GM18907 (cell line): ENCODE results near the gene CALHM3.

Source experiments
- ATAC-seq: cut with Tn5 transposase; IDR thresholded peaks from one replicate; pipeline ENCODE4 v1.9.1; 2021; ENCODE audit warnings: mild to moderate bottlenecking, moderate library complexity; ENCODE audit not compliant: unreplicated experiment

The CALHM3 gene

GRCh38 chr10:103451091-103451813, 27.8 kb downstream of the CALHM3 start:
- no peak for ATAC-seq

GRCh38 chr10:103450201-103450695, 28.8 kb downstream of the CALHM3 start:
- no peak for ATAC-seq

- ATAC-seq = no peak
Measured at GRCh38 chr10:103449208-103450144, 29.6 kb downstream of the CALHM3 start.

- ATAC-seq = no peak
Measured at GRCh38 chr10:103448746-103449145, 30.3 kb downstream of the CALHM3 start.

GRCh38 chr10:103447187-103447586, 31.9 kb downstream of the CALHM3 start:
- ATAC-seq = no peak

- ATAC-seq = no peak
Measured at GRCh38 chr10:103445767-103446567, 33.1 kb downstream of the CALHM3 start.

- no peak for ATAC-seq
Measured at GRCh38 chr10:103445366-103445765, 33.7 kb downstream of the CALHM3 start.

GRCh38 chr10:103444478-103444877, 34.6 kb downstream of the CALHM3 start:
- no peak for ATAC-seq

GRCh38 chr10:103443475-103444185, 35.4 kb downstream of the CALHM3 start:
- no peak for ATAC-seq

GRCh38 chr10:103442031-103442461, 37.0 kb downstream of the CALHM3 start:
- ATAC-seq = no peak

GRCh38 chr10:103441611-103442010, 37.4 kb downstream of the CALHM3 start:
- ATAC-seq = no peak

- ATAC-seq = no peak
Measured at GRCh38 chr10:103441206-103441605, 37.8 kb downstream of the CALHM3 start.

GRCh38 chr10:103440416-103440815, 38.6 kb downstream of the CALHM3 start:
- ATAC-seq = no peak

- ATAC-seq = no peak
Measured at GRCh38 chr10:103439776-103440175, 39.3 kb downstream of the CALHM3 start.

GRCh38 chr10:103433858-103434257, 45.2 kb downstream of the CALHM3 start:
- ATAC-seq = no peak

- ATAC-seq = no peak
Measured at GRCh38 chr10:103431902-103432301, 47.1 kb downstream of the CALHM3 start.

GRCh38 chr10:103429647-103430046, 49.4 kb downstream of the CALHM3 start:
- ATAC-seq = no peak

- ATAC-seq = no peak
Measured at GRCh38 chr10:103428989-103429643, 49.9 kb downstream of the CALHM3 start.

GRCh38 chr10:103427866-103428265, 51.2 kb downstream of the CALHM3 start:
- ATAC-seq = no peak

GRCh38 chr10:103423748-103424147, 55.3 kb downstream of the CALHM3 start:
- ATAC-seq = no peak
